Endothelial cell of hepatic sinusoid (primary cell): Measurements from ENCODE around the gene MFSD11.
"Not testable (repeated sequence)": the region's sequence is repeated elsewhere in the genome, so short reads cannot be mapped to it uniquely, and the experiment has no call there.

Experiments used
- in situ Hi-C: cut with HindIII; loops from 2 replicates; pipeline ENCODE4 v1.10.0; 2017; ENCODE audit warnings: low sequenced_read_pairs

MFSD11 gene

DNA sequence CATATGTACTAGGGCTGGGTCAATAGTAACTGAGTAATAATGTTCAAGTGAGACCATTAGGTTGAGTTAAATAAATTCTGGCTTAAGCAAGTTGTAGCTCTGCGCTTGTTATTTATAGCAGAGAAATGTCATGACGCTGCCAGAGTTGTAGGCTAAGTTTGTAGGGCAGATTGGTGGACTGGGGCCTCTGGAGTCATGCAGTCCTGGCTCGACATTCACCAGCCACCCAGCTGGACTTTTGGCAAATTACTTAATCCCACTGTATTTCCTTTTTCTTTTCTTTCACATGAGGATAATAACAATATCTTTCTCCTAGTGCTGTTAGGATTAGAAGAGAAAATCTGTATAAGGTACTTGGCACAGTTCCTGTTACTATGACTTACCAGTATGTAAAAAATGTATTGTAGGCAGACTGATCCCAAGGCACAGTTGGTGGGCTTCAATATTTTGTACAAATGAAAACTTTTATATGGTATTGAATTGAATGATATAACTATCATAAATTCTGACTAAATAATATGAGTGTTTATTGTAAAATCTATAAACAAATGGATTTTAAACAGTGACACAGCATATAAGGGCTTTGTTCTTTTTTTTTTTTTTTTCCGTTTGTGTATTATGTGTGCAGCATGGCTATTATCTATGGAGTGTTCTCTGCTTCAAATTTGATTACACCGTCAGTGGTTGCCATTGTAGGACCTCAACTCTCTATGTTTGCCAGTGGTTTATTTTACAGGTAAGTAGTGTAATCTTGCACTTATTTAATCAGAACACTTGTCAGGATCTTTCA is 2.6 kb downstream of the MFSD11 start:
- in situ Hi-C loops, result loop anchor here (10.0 to 25.0 kb wide), 2 partner anchors 294 to 422 kb away; no protein-coding TSS in a partner anchor

DNA sequence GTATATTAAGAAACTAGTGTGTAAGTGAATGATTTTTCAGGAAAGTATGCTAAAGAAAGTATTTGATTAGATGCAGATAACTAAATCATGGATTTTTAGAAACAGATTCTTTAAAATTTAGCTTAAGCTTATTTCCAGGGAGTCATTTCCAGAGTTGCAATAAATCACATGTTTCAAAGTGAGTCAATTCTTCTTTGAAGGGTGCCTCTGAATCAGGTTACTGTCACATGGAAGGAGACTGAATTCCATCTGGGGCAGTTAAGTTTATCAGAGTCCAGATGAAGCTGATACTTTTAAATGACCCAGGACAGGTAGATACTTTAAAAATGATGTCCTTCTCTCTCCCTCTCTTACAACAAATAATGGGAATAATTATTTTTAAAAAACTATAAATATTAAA is 5.0 kb downstream of the MFSD11 start:
- in situ Hi-C loops, result loop anchor here (10.0 to 25.0 kb wide), 2 partner anchors 292 to 419 kb away; no protein-coding TSS in a partner anchor

DNA sequence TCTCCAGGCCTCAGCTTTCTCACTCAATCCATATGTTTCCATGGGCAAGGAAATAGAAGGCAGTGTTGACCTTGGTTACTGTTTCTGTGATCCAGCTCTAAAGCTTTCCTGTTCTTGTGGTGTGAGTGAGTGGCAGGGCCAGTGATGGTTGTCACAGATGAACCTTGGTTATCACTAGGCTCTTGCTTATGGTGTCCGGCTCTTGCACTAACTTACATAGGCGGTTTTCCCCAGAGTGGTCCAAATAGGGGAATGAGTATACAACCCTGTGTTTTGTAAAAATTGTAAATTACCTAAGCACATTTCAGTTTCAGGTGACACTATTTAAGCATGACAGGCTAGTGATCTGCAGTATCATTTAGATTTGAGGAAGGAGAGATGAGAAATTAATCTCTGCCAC is 6.8 kb downstream of the MFSD11 start:
- in situ Hi-C loops, result loop anchor here (10.0 to 25.0 kb wide), 2 partner anchors 290 to 418 kb away; no protein-coding TSS in a partner anchor

DNA sequence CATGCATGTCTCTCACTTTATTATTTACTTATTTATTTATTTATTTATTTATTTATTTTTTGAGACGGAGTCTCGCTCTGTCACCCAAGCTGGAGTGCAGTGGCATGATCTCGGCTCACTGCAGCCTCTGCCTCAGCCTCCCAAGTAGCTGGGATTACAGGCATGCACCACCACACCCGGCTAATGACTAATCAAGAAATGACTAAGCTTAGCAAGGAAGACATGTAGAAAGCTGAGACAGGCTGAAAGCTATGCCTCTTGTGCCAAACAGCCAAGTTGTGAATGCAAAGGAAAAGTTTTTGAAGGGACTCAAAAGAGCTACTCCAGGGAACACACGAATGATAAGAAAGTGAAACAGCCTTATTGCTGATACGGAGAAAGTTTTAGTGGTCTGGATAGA is 7.9 kb downstream of the MFSD11 start:
- in situ Hi-C loops, result loop anchor here (10.0 to 25.0 kb wide), 2 partner anchors 289 to 417 kb away; no protein-coding TSS in a partner anchor

DNA sequence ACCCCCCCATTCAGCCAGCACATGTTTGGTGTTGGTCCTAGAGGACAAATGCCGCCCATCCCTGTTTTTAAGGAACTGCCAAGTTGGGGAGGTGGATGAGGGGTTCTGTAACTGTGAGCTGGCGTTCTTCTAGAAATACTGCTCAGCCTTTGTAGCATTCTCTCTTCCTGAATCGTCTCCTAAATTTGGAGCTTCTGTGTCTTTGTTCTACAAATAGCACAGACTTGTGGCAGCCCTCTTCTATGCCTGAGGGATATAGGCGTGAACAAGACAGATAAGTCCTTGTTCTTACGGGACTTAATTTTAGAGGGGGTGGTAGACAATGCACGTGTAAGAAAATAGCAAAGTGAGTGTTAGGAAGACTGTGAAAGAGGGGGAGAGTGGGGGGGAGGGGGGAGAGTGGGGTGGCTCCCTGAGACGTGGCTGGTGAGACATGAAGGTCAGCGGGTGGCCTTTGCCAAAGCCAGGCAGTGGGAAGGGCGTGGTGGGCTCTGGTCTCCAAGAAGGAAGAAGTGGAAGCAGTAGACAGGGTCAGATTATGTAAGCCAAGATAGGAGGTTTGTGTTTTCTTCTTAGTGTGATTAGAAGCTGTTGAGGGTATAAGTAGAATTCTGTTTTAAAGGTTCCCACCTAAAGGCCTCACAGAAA is 9.9 kb downstream of the MFSD11 start:
- in situ Hi-C loops, result loop anchor here (10.0 to 25.0 kb wide), 2 partner anchors 287 to 414 kb away; no protein-coding TSS in a partner anchor

DNA sequence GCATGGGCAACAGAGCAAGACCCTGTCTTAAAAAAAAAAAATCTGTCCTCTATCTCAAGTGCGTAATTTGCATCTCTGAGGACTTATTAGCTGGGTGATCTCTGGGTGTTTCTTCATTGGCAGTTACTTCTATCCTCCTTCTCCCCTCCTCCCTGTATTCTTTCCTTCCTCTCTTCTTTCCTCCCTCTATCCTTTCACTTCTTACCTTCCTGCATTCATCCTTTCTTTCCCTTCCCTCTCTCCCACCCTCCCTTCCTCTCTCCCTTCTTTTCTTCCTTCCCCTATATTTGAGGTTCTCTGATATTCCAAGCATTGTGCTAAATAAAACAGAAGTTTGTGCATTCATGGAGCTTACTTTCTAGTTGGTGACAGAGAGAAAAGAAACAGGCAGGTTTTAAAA is 10.7 kb downstream of the MFSD11 start:
- in situ Hi-C loops, result loop anchor here (10.0 to 25.0 kb wide), 2 partner anchors 286 to 414 kb away; no protein-coding TSS in a partner anchor

DNA sequence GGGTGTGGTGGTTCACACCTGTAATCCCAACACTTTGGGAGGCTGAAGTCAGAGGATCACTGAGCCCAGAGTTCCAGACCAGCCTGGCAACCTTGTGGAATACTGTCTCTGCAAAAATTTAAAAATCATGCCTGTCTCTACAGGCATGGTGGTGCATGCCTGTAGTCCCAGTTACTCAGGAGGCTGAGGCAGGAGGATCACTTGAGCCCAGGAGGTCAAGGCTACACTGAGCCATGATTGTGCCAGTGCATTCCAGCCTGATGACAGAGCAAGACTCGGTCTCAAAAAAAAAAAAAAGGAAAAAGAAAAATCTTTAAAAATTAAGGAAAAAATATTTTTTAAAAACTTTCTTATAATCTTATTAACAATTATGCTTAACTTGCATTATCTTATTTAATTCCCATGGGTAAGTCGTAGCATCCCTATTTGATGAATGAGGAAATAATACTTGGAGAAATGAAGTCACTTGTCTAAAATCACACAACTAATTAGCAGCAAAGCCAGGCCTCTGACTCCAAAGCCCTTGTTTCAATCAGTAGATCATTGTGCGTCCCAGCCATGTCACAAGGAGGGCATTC is 13.6 kb downstream of the MFSD11 start:
- in situ Hi-C loops, result no loop called here

DNA sequence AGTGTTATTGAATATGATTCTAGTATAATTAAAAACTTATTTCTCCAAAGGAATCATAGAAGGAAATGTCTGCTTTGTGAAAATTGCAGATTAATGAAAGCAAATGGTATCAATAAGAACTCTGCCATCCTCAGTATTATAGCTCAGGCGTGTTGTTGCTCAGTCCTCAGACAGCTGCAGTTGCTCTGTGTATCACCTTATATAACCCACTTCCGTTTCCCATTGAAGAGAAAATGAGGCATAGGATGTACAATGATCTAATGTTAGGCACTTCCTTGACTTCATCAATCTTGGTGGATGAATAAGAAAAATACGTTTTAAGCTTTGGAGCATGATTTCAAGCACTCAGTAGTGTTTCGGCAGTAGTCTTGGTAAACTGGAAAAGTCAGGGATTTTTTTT is 14.1 kb downstream of the MFSD11 start:
- in situ Hi-C loops, result no loop called here

DNA sequence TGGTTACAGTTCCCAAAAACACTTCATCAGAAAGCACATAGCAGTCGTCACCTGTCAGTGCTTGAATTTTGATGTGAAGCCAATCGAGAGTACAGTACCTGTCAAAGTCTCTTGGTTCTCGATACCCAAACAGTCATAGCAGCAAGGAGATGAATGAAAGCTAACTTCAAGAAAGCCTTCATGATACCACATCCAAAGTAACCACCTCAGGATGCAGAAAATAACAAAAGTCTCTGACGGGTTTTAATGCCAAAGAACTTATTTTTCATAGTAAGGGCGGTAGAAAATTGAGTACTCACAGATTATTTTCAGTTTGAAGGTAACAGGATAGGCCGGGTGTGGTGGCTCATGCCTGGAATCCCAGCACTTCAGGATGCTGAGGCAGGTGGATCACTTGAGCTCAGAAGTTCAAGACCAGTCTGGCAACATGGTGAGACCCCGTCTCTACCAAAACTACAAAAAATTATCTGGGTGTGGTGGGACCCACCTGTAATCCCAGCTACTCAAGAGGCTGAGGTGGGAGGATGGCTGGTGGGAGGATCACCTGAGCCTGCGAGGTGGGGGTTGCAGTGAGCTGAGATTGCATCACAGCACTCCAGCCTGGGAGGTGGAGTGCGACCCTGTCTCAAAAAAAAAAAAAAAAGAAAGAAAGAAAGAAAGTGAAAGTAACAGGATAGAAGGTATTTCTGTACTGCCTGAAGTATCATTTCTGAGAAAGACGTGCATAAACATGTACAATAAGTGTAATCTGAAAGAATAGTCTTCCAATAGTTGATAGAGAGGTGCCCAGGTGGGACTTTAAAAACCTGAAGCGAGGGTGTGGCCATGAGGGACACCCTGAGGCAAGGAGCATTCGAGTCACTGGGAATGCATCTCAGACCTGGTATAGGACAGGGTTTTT is 15.4 kb downstream of the MFSD11 start:
- in situ Hi-C loops, result no loop called here

DNA sequence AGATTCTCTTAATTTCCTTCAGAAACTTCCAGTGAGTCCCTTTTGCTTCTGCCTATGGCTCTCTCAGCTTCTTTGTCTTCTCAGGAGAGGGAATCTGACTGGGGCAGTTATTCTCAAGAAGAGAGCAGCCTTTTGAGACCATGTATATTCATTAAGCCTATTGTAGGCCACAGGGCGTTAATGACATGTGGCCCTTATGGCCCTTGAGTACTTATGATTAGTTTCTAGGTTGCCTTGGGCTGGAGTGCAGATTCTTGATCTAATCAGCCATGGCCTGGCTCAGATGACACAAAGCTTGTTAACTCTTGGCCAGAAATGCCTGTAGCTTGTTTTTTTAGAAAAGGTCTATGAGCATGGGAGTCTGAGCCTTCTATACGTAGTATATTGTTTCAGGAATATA is 17.4 kb downstream of the MFSD11 start:
- in situ Hi-C loops, result no loop called here

DNA sequence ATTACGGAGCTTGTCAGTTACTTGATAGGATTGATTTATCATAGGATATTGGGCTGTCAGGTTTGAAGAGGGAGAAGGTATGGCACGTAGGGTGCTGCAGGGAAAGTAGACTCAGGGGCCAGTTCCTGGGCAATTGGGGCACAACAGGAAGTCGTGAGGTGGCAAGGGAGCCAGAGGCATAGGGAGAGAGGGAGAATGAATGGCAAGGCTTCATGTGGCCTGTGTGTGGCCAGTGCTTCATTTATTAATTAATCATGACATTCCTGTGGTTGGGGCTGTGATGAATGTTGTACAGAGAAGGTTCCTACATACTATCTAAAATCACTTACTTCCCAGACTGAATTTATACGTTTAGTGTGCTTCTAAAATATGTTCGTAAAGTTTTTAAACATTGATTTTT is 19.3 kb downstream of the MFSD11 start:
- in situ Hi-C loops, result no loop called here

DNA sequence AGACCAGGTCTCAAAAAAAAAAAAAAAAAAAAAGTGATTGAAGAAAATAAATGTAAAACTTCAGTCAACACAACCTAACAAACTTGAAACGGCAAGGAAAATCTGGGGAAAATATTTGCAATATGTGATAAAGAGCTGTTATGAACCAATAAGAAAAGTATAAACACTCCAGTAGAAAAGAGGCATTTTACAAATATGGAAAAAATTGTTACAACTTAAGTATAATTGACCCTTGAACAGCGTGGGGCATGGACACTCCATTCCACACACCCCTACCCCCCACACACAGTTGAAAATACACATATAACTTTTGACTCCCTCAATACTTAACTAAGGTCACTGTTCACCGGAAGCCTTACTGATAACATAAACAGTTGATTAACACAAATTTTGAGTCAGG is 20.7 kb downstream of the MFSD11 start:
- in situ Hi-C loops, result no loop called here

DNA sequence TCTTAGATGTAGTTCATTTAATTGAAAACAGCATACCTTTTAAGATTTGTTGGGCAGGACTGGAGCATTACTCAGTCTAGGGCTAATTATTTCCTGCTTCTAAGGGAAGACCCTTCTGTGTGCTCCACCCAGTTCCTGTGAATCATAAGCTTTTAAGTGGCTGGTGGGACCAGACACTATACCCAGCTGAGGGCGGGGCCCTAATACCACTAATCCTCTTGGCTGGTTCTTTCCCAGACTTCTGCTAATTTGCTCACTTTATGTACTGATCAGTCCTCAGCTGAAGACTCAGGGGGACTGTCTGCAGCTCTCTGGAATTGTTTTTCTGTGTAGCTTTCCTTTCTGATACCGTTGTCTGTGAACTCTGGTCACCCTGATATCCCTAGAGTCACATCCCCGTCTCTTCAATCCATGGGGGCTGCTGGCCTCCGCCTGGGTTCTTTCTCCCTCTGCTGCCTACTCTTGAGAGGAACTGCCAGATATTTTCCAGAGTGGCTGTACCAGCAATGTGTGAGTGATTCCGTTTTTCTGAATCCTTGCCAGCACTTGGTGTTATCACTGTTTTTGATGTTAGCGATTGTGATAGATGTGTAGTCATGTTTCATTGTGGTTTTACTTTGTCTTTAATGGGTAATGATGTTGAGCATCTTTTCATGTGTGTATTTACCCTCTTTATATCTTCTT is 35.1 kb downstream of the MFSD11 start:
- in situ Hi-C loops, result no loop called here

DNA sequence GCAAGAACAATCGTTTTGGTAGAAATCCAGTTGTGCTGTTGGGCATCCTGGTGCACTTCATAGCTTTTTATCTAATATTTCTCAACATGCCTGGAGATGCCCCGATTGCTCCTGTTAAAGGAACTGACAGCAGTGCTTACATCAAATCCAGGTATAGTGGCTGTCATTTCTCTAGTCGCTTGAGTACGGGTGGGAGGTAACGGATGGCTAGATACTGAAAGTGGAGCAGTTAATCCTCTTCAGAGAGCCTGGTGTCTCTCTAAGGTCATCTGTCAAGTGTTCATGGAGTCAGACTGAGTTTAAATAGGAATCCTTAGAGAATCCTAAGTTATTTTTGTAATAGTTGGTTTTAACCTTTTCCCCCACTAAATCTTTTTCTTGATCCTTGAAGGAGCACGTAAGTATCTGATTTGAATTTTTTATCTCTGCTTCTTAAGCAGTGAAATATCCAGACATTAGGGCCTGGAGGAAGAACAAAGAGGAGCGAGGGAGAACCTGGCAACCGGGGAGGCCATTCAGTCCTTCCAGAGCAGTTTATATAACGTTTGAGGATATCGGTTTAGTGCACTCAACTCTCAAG is 37.2 kb downstream of the MFSD11 start:
- in situ Hi-C loops, result no loop called here

DNA sequence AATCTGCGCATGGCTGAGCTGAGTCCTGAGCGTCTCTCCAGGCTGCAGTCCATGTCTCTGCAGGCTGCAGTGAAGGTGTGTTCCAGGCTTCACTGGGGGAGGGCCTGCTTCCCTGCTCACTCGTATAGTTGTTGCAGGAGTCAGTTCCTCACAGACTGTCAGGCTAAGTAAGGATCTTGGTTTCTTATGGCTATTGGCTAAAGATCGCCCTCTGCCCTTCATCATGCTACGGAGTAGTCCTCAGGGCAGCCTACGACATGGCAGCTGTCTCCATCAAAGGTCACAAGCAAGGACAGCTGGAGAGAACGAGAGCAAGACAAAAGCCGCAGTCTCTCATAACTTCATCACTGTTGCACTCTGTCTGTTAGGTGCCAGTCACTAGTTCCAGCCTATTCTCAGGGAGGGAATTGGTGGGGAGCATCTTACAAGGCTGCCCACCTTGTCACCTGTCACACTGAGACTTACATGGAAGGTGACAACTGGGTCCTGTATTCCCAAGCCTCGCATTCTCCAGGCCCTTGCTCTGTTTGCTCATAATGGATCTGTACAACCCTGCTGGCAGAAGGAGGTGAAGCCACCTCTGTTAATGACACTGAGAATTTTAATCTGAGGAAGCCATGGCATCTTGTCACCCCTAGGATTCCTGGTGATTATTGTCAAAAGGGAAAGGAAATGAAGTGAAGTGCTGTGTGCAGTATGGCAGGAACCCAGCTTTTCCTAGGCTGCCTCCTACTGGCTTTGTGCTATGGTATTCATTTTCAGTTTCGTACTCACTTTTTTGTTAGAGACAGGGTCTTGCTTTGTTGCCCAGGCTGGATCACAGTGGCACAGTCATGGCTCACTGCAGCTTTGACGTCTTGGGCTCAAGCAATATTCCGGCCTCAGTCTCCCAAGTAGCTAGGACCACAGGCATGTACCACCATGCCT is 43.4 kb downstream of the MFSD11 start:
- in situ Hi-C loops, result no loop called here

DNA sequence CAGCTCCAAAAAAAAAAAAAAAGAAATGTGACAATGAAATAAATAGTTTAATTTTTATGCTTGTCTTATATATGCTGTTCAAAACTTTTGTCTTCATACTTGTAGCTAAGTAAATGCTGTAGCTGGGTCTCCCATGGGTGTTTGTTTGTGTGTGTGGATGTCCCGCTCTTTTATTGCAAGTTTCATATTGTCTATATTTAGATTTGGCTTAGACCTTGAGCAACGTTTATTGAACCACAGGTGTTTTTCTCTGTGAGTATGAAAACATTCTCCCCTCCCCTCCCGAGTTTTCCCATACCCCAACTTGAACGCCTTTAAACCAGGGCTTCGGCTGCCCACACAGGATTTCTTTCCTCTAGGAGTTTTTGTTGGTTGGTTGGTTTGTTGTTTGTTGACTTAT is 45.2 kb downstream of the MFSD11 start:
- in situ Hi-C loops, result no loop called here

DNA sequence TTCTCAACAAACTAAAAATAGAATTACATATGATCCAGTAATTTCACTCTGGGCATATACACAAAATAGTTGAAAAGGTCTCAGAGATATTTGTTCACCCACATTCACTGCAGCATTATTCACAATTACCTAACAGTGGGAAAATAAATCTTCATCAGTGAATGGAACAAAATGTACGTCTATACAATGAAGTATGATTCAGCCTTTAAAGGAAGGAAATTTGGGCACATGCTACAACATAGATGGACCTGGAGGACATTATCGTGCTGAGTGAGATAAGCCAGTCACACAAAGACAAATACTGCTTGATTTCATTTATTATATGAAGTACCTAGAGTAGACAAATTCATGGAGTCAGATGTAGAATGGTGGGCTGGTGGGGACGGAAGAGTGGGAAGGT is 47.0 kb downstream of the MFSD11 start:
- in situ Hi-C loops, result no loop called here

DNA sequence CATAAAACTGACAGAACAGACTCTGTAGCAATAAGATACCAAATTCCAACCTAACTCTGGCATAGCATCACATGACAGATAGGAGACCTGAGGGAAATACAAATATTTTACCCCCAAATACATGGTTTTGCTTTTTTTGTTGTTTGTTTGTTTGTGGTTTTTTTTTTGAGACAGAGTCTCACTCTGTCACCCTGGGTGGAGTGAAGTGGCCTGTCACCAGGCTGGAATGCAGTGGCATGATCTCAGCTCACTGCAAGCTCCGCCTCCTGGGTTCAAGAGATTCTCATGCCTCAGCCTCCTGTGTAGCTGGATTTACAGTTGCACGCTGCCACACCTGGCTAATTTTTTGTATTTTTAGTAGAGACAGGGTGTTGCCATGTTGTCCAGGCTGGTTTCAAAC is 49.9 kb downstream of the MFSD11 start:
- in situ Hi-C loops, result not testable (repeated sequence)
